ENCODE results near the gene AK5.
"Not testable (repeated sequence)": the region's sequence is repeated elsewhere in the genome, so short reads cannot be mapped to it uniquely, and the experiment has no call there.

Gene AK5

DNA sequence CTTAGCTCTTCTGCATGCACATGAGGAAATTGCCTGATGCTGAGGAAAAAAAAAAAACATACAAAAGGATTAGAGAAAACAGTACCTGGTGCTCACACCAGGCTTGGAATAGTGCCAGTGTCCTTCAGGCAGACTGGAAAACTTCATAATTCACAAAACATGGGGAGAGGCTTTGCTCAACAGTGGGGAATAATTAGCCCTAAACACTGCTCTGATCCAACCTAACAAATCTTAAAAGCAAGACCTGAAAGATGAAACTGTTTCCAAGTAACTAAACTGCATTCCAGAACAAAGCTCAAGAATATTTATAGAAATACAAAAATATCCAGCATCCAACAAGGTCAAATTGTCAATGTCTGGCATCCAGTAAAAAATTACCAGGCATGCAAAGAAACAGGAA, 124.8 kb downstream of the AK5 start:
- Histone ChIP-seq H3K4me3 (ENCODE audit: low read depth, low read length) (no peak overlapping the region), H3K27me3 (ENCODE audit: insufficient read depth, low read depth, severe bottlenecking) (no peaks in the 10 kb centered on the region), H3K27ac (no peak overlapping the region), H3K36me3 (no peaks in the 10 kb centered on the region), H3K9me3 (ENCODE audit: severe bottlenecking) (no peaks in the 10 kb centered on the region)
- TF ChIP-seq, protein P1, sequence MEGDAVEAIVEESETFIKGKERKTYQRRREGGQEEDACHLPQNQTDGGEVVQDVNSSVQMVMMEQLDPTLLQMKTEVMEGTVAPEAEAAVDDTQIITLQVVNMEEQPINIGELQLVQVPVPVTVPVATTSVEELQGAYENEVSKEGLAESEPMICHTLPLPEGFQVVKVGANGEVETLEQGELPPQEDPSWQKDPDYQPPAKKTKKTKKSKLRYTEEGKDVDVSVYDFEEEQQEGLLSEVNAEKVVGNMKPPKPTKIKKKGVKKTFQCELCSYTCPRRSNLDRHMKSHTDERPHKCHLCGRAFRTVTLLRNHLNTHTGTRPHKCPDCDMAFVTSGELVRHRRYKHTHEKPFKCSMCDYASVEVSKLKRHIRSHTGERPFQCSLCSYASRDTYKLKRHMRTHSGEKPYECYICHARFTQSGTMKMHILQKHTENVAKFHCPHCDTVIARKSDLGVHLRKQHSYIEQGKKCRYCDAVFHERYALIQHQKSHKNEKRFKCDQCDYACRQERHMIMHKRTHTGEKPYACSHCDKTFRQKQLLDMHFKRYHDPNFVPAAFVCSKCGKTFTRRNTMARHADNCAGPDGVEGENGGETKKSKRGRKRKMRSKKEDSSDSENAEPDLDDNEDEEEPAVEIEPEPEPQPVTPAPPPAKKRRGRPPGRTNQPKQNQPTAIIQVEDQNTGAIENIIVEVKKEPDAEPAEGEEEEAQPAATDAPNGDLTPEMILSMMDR (IDR thresholded peaks at IDR 0.05; ENCODE audit: low read depth, low read length): no peak
- DNase-seq: no peak

DNA sequence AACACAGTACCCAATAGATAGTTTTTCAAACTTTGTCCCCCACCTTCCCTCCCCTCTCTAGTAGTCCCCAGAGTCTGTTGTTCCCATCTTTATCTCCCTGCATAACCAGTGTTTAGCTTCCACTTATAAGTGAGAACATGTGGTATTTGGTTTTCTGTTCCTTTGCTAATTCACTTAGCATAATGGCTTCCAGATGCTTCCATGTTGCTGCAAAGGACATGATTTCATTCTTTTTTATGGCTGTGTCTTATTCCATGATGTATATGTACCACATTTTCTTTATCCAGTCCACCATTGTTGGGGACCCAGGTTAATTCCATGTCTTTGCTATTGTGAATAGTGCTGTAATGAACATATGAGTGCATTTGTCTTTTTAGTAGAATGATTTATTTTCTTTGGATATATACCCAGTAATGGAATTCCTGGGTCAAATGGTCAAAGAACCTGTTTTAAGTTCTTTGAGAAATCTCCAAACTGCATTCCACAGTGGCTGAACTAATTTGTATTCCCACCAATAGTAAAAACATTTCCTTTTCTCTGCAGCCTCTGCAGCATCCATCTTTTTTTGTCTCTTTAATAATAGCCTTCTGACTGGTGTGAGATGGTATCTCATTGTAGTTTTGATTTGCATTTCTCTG, 126.0 kb downstream of the AK5 start:
- TF ChIP-seq, protein P1 (IDR thresholded peaks at IDR 0.05; ENCODE audit: low read depth, low read length): no peak
- no peaks in the 10 kb centered on the region for H3K27me3 ChIP-seq (ENCODE audit: insufficient read depth, low read depth, severe bottlenecking)
- no peaks in the 10 kb centered on the region for H3K9me3 ChIP-seq (ENCODE audit: severe bottlenecking)
- no peaks in the 10 kb centered on the region for H3K36me3 ChIP-seq
- no peak overlapping the region for H3K27ac ChIP-seq
- DNase-seq: no peak
- H3K4me3 ChIP-seq (ENCODE audit: low read depth, low read length): no peak overlapping the region

DNA sequence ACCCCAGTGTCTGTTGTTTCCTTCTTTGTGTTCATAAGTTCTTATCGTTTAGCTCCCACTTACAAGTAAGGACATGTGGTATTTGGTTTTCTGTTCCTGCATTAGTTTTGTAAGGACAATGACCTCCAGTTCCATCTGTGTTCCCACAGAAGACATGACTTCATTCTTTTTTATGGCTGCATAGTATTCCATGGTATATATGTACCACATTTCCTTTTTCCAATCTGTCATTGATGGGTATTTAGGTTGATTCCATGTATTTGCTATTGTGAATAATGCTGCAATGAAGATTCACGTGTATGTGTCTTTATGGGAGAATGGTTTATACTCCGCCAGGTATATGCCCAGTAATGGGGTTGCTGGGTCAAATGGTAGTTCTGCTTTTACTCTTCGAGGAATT, 127.1 kb downstream of the AK5 start:
- not testable (repeated sequence) for H3K27me3 ChIP-seq (ENCODE audit: insufficient read depth, low read depth, severe bottlenecking); H3K27ac ChIP-seq; H3K36me3 ChIP-seq; H3K4me3 ChIP-seq (ENCODE audit: low read depth, low read length); H3K9me3 ChIP-seq (ENCODE audit: severe bottlenecking); DNase-seq

DNA sequence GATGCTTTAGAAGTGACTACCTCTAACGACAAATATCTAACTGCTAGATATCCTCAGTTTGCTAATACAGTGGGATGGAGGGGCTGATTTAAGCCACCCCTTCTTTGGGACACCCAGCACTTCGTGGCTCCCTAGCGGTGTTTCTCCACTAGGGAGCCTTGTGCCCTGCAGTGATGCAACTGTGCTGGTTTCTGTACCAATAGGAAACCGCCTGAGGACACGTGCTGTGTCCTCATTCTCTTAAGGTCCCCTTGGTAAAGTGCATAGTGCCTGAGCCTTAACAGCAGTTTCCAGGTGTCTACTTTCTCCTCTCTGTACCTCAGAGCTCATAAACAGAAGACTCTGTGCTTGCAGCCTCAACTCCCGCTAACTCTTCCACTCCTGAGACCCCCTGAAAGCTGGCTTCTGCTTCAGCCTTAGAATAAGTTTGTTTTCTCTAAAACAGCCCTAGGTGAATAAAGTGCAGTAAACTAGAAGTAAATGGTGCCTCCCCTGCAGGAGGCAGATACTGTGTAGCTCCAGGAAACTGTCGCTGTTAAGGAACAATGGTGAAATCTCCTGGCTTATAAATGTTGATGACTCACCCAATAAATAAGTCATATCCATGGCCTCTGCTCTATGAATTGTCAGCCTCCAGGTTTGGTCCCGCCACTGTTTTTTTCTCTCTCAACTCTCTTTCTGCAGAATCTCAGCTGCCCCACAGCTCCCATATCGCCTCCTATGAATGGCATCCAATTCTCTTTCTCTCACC, 130.4 kb downstream of the AK5 start:
- DNase-seq: no peak
- Histone ChIP-seq H3K36me3 (no peaks in the 10 kb centered on the region), H3K4me3 (ENCODE audit: low read depth, low read length) (no peak overlapping the region), H3K27me3 (ENCODE audit: insufficient read depth, low read depth, severe bottlenecking) (no peaks in the 10 kb centered on the region), H3K27ac (no peak overlapping the region), H3K9me3 (ENCODE audit: severe bottlenecking) (no peaks in the 10 kb centered on the region)
- TF ChIP-seq, protein P1 (IDR thresholded peaks at IDR 0.05; ENCODE audit: low read depth, low read length): no peak

DNA sequence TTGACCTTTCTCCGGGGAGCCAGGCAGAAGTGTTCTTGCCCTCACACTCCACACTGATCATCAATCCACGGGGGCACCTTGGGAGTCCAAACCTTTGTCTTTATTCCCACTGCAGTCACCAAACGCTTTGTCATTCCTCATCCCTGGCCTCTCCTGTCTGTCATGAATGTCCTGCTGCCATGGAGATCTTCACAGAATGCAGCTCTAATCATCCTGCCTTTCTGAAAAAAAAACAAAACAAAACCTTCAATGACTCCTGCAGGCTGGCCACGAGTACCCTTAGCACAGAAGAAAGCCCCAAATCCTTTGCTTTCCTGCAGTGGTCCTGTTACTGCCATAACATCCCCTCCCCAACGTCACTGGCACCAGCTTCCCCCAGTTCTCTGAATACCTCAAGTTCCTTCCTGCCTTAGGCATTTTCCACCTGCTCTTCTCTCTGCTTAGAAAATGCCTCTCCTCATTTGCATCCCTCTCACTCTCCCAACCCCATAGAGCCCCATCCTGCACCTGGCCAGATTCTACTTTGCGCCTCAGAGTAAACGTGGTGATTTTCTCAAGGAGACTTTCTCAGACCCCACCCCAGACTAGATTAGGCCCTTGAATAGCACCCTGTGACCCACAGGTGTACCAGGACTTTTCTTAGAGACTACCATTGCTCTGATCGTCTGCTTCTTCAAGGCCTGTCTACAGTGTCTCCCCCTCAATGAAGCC, 131.2 kb downstream of the AK5 start:
- Histone ChIP-seq H3K4me3 (ENCODE audit: low read depth, low read length) (no peak overlapping the region), H3K27me3 (ENCODE audit: insufficient read depth, low read depth, severe bottlenecking) (no peaks in the 10 kb centered on the region), H3K9me3 (ENCODE audit: severe bottlenecking) (peaks cover 1% of the 10 kb centered on the region), H3K36me3 (no peaks in the 10 kb centered on the region), H3K27ac (no peak overlapping the region)
- no peak for DNase-seq
- TF ChIP-seq, protein P1 (IDR thresholded peaks at IDR 0.05; ENCODE audit: low read depth, low read length): no peak
